ENCODE data around the gene HSD17B2. TPM values are rescaled to one million over a fixed set of nuclear protein-coding genes. Genes with fewer than 3 reads are reported as not detected.

The HSD17B2 gene
- total and polyA plus RNA-seq, 9 donors = 0.12 to 4.5 (median 0.59) TPM; not detected in 4

GRCh38 chr16:82146957-82147356, 111.9 kb downstream of the HSD17B2 start:
- no peak for DNase-seq
- intact Hi-C loops (cut with DNase I) = no loop called here
- TF ChIP-seq, protein P1, sequence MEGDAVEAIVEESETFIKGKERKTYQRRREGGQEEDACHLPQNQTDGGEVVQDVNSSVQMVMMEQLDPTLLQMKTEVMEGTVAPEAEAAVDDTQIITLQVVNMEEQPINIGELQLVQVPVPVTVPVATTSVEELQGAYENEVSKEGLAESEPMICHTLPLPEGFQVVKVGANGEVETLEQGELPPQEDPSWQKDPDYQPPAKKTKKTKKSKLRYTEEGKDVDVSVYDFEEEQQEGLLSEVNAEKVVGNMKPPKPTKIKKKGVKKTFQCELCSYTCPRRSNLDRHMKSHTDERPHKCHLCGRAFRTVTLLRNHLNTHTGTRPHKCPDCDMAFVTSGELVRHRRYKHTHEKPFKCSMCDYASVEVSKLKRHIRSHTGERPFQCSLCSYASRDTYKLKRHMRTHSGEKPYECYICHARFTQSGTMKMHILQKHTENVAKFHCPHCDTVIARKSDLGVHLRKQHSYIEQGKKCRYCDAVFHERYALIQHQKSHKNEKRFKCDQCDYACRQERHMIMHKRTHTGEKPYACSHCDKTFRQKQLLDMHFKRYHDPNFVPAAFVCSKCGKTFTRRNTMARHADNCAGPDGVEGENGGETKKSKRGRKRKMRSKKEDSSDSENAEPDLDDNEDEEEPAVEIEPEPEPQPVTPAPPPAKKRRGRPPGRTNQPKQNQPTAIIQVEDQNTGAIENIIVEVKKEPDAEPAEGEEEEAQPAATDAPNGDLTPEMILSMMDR (IDR thresholded peaks at IDR 0.05) = no peak
- TF ChIP-seq POLR2A (IDR thresholded peaks at IDR 0.05) = no peak
- TF ChIP-seq EP300 (IDR thresholded peaks at IDR 0.05) = no peak
- no peaks in the 10 kb centered on the region for H3K36me3 ChIP-seq
- H3K4me1 ChIP-seq (ENCODE audit: insufficient read depth) = no peaks in the 10 kb centered on the region
- H3K9me3 ChIP-seq = no peaks in the 10 kb centered on the region
- no peaks in the 10 kb centered on the region for H3K27me3 ChIP-seq
- 80 to 91% (median 87%) methylated on average over 5 of the region's 5 CpGs for WGBS, 3 donors
- H3K27ac ChIP-seq = no peak overlapping the region
- H3K4me3 ChIP-seq = no peak overlapping the region

- DNase-seq = no peak
- 73 to 98% (median 88%) methylated on average over 5 of the region's 5 CpGs for WGBS, 3 donors
- H3K4me1 ChIP-seq (ENCODE audit: insufficient read depth) = no peaks in the 10 kb centered on the region
- no peaks in the 10 kb centered on the region for H3K27me3 ChIP-seq
- H3K36me3 ChIP-seq = no peaks in the 10 kb centered on the region
- H3K9me3 ChIP-seq = no peaks in the 10 kb centered on the region
- TF ChIP-seq, protein P1 (IDR thresholded peaks at IDR 0.05) = no peak
- TF ChIP-seq POLR2A (IDR thresholded peaks at IDR 0.05) = no peak
- no peak for TF ChIP-seq EP300 (IDR thresholded peaks at IDR 0.05)
- H3K4me3 ChIP-seq = no peak overlapping the region
- no peak overlapping the region for H3K27ac ChIP-seq
- intact Hi-C loops (cut with DNase I) = no loop called here
Measured at GRCh38 chr16:82147546-82147945, 112.5 kb downstream of the HSD17B2 start.

Other genes starting within 250 kb of the HSD17B2 start
- 1 to 10 TPM in 1 of 7 donors, under 1 TPM in 6; 0.13 to 2.3 (median 0.67) TPM for gene SDR42E1, start 23.8 kb upstream of the HSD17B2 start, total RNA-seq
- gene SDR42E1, start 23.8 kb upstream of the HSD17B2 start, polyA plus RNA-seq = under 1 TPM; 0.15 to 0.88 TPM
- gene MPHOSPH6, start 135.0 kb downstream of the HSD17B2 start, total RNA-seq = 10 to 100 TPM in 6 of 7 donors, 1 to 10 TPM in 1; 7.1 to 30.4 (median 13.1) TPM
- gene MPHOSPH6, start 135.0 kb downstream of the HSD17B2 start, polyA plus RNA-seq = 10 to 100 TPM; 14.4 to 41.3 TPM